ENCODE measurements around the gene NEK11. TPM values are rescaled to one million over a fixed set of nuclear protein-coding genes. Genes with fewer than 3 reads are reported as not detected.

The NEK11 gene
- total and polyA plus RNA-seq, 2 donors (not counting 3 experiments of a cell fraction or from before 2014, with no cell fraction given), result 1.7 to 4.3 TPM

- Histone ChIP-seq H3K9ac (replicated peaks; ENCODE audit: extremely low read depth, insufficient read depth, low read length) (no peak overlapping the region), H3K9me1 (replicated peaks; ENCODE audit: control insufficient read depth, extremely low read depth, insufficient read depth, low read length) (no peaks in the 10 kb centered on the region), H4K20me1 (replicated peaks; ENCODE audit: control insufficient read depth, extremely low read depth, insufficient read depth, low read length) (no peaks in the 10 kb centered on the region), H3K36me3 (ENCODE audit: control insufficient read depth in 2 of 2, extremely low read depth in 1 of 2, insufficient read depth in 2 of 2, low read length in 2 of 2) (no peaks in the 10 kb centered on the region), H3K9me3 (replicated peaks; ENCODE audit: control insufficient read depth, insufficient read depth, low read length) (no peaks in the 10 kb centered on the region), H3K4me3 (replicated peaks in 1 of 3; ENCODE audit: insufficient read depth in 1 of 3, low read depth in 1 of 3, low read length in 3 of 3) (no peak overlapping the region), H3K4me2 (ENCODE audit: insufficient read depth, low read length) (no peak overlapping the region), H3K27ac (ENCODE audit: insufficient read depth, low read depth, low read length) (no peak overlapping the region), H3K79me2 (ENCODE audit: control insufficient read depth, insufficient read depth, low read length) (no peaks in the 10 kb centered on the region), H2AFZ (ENCODE audit: low read depth, low read length) (no peak overlapping the region), H3K27me3 (ENCODE audit: control insufficient read depth in 2 of 2, insufficient read depth in 2 of 2, low read length in 2 of 2) (no peaks in the 10 kb centered on the region), H3K4me1 (ENCODE audit: control insufficient read depth, extremely low read depth, insufficient read depth, low read length) (no peaks in the 10 kb centered on the region)
- ChIA-PET POLR2A (no interaction called here), CTCF (interaction anchor here (1.5 kb wide), 2 partner anchors 10 to 13 kb away, joined by 5 read pairs; no protein-coding TSS in a partner anchor)
- intact Hi-C loops (cut with micrococcal nuclease), result loop anchor here (10.0 kb wide), 1 partner anchor 582 kb away; no protein-coding TSS in a partner anchor
- dilution Hi-C loops (cut with MboI; ENCODE audit: extremely low pct_ligation_motif_present, low sequenced_read_pairs), result no loop called here
- TF ChIP-seq MAX (IDR thresholded peaks at IDR 0.05; ENCODE audit: insufficient read depth, insufficient read length) (no peak), MYC (IDR thresholded peaks at IDR 0.05; ENCODE audit: low read depth, low read length) (no peak), GATA2 (IDR thresholded peaks at IDR 0.05; ENCODE audit: insufficient read depth, insufficient read length, low read depth, low read length) (no peak), POLR2A (IDR thresholded peaks at IDR 0.05; ENCODE audit: low read depth, low read length) (no peak), CTCF (IDR thresholded peaks at IDR 0.05; ENCODE audit: extremely low read depth in 1 of 2, insufficient read depth in 1 of 2, low read depth in 1 of 2, low read length in 2 of 2) (no peak), POLR2AphosphoS5 (IDR thresholded peaks at IDR 0.05; ENCODE audit: insufficient read depth, low read depth, low read length) (no peak), FOS (IDR thresholded peaks at IDR 0.05; ENCODE audit: borderline replicate concordance, insufficient read depth, low read length) (no peak), EZH2 (IDR thresholded peaks at IDR 0.05; ENCODE audit: borderline replicate concordance, low read depth, low read length, severe bottlenecking) (no peak), JUN (IDR thresholded peaks at IDR 0.05; ENCODE audit: borderline replicate concordance, insufficient read depth, insufficient read length, low read depth) (no peak)
- peak; percentile 7 for DNase-seq (ENCODE audit: low read depth, low spot score)
- FAIRE-seq, result peak; percentile 31
- no TSS peak for BruUV-seq (replicated peaks)
These were observed 135.8 kb downstream of the NEK11 start for GRCh38 chr3:131162516-131162915.
